WTC11 (cell line): ENCODE data around the gene PPP4C. TPM values are rescaled to one million over a fixed set of nuclear protein-coding genes. Genes with fewer than 3 reads are reported as not detected.

Source experiments
- CREM ChIP-seq: sonication (generic); formaldehyde crosslinking; IDR thresholded peaks from 2 replicates; pipeline ENCODE4 v1.8.1; 2022; ENCODE audit warnings: mild to moderate bottlenecking, missing genetic modification reagents, moderate library complexity
- FOXJ3 ChIP-seq: sonication (generic); formaldehyde crosslinking; IDR thresholded peaks from 2 replicates; pipeline ENCODE4 v1.9.0; 2021; ENCODE audit warnings: missing genetic modification reagents, mild to moderate bottlenecking, borderline replicate concordance
- FOXK1 ChIP-seq: sonication (generic); formaldehyde crosslinking; IDR thresholded peaks from 2 replicates; pipeline ENCODE4 v1.8.0; 2022; ENCODE audit warnings: mild to moderate bottlenecking, moderate library complexity, missing genetic modification reagents
- FOXP1 ChIP-seq: sonication (generic); formaldehyde crosslinking; IDR thresholded peaks from 2 replicates; pipeline ENCODE4 v1.8.0; 2022; ENCODE audit warnings: missing genetic modification reagents, mild to moderate bottlenecking, moderate library complexity, borderline replicate concordance
- FOXP4 ChIP-seq: sonication (generic); formaldehyde crosslinking; IDR thresholded peaks from 2 replicates; pipeline ENCODE4 v1.8.0; 2022; ENCODE audit warnings: mild to moderate bottlenecking, missing genetic modification reagents
- HMGA2 ChIP-seq: fragments of 250-450 bp; sonication (Bioruptor Pico); IDR thresholded peaks from 2 replicates; pipeline ENCODE4 v1.4.0; 2021; ENCODE audit warnings: mild to moderate bottlenecking, moderate library complexity
- IRF1 ChIP-seq: sonication (generic); formaldehyde crosslinking; IDR thresholded peaks from 2 replicates; pipeline ENCODE4 v1.8.0; 2023; ENCODE audit warnings: missing genetic modification reagents
- MAX ChIP-seq: sonication (generic); formaldehyde crosslinking; IDR thresholded peaks from 2 replicates; pipeline ENCODE4 v1.8.0; 2022; ENCODE audit warnings: mild to moderate bottlenecking, missing genetic modification reagents
- MLX ChIP-seq: sonication (generic); formaldehyde crosslinking; IDR thresholded peaks from 2 replicates; pipeline ENCODE4 v1.8.1; 2023; ENCODE audit warnings: mild to moderate bottlenecking, missing genetic modification reagents, moderate library complexity
- NFATC4 ChIP-seq: fragments of 250-450 bp; sonication (Bioruptor Pico); IDR thresholded peaks from 2 replicates; pipeline ENCODE4 v1.9.0; 2021; ENCODE audit warnings: mild to moderate bottlenecking
- NFYB ChIP-seq: sonication (generic); formaldehyde crosslinking; conservative IDR thresholded peaks from 2 replicates; pipeline ENCODE4 v1.8.0; 2022; ENCODE audit warnings: low read depth, missing genetic modification reagents
- SMAD3 ChIP-seq: sonication (generic); formaldehyde crosslinking; IDR thresholded peaks from 2 replicates; pipeline ENCODE4 v1.8.0; 2022; ENCODE audit warnings: missing genetic modification reagents, mild to moderate bottlenecking, borderline replicate concordance
- SMAD4 ChIP-seq: sonication (generic); formaldehyde crosslinking; IDR thresholded peaks from 2 replicates; pipeline ENCODE4 v1.8.0; 2022; ENCODE audit warnings: mild to moderate bottlenecking, missing genetic modification reagents
- SOX15 ChIP-seq: fragments of 250-450 bp; sonication (Bioruptor Pico); IDR thresholded peaks from 2 replicates; pipeline ENCODE4 v1.9.0; 2021; ENCODE audit warnings: mild to moderate bottlenecking
- TEAD4 ChIP-seq: sonication (generic); formaldehyde crosslinking; IDR thresholded peaks from 2 replicates; pipeline ENCODE4 v1.8.0; 2022; ENCODE audit warnings: mild to moderate bottlenecking, missing genetic modification reagents
- TP53 ChIP-seq: sonication (generic); formaldehyde crosslinking; IDR thresholded peaks from 2 replicates; pipeline ENCODE4 v1.8.1; 2023; ENCODE audit warnings: mild to moderate bottlenecking, missing genetic modification reagents
- ZBTB21 ChIP-seq: sonication (generic); formaldehyde crosslinking; IDR thresholded peaks from 2 replicates; pipeline ENCODE4 v1.8.1; 2023; ENCODE audit warnings: mild to moderate bottlenecking, missing genetic modification reagents, borderline replicate concordance
- ZNF121 ChIP-seq: sonication (generic); formaldehyde crosslinking; IDR thresholded peaks from 2 replicates; pipeline ENCODE4 v1.8.0; 2023; ENCODE audit warnings: missing genetic modification reagents
- ZNF423 ChIP-seq: fragments of 250-450 bp; sonication (Bioruptor Pico); IDR thresholded peaks from 2 replicates; pipeline ENCODE4 v2.1.2; 2022; ENCODE audit warnings: mild to moderate bottlenecking, moderate library complexity
- ZNF671 ChIP-seq: fragments of 250-450 bp; sonication (Bioruptor Pico); IDR thresholded peaks from 2 replicates; pipeline ENCODE4 v1.8.0; 2021; ENCODE audit warnings: mild to moderate bottlenecking
- total RNA-seq: library from RNA; stranded (reverse); gene quantifications from 3 replicates; pipeline ENCODE4 v1.2.3, GENCODE V29; 2021
- TF ChIP-seq, protein P1 (sequence below): sonication (generic); formaldehyde crosslinking; IDR thresholded peaks from 2 replicates; pipeline ENCODE4 v1.8.0; 2023; ENCODE audit warnings: missing genetic modification reagents, mild to moderate bottlenecking, borderline replicate concordance
- TF ChIP-seq, protein P2 (sequence below): sonication (generic); formaldehyde crosslinking; IDR thresholded peaks from 2 replicates; pipeline ENCODE4 v1.8.1; 2023; ENCODE audit warnings: mild to moderate bottlenecking, missing genetic modification reagents, borderline replicate concordance
- TF ChIP-seq, protein P3 (sequence below): sonication (generic); formaldehyde crosslinking; IDR thresholded peaks from 2 replicates; pipeline ENCODE4 v1.8.1; 2022; ENCODE audit warnings: mild to moderate bottlenecking, missing genetic modification reagents, moderate library complexity, borderline replicate concordance
- TF ChIP-seq, protein P4 (sequence below): sonication (generic); formaldehyde crosslinking; IDR thresholded peaks from 2 replicates; pipeline ENCODE4 v1.8.1; 2023; ENCODE audit warnings: mild to moderate bottlenecking, missing genetic modification reagents

PPP4C gene
- total RNA-seq, 1 experiment from 2014 or later = 164 TPM

GRCh38 chr16:30112197-30113030, 36.6 kb downstream of the PPP4C start (continued):
- TF ChIP-seq, protein P1, sequence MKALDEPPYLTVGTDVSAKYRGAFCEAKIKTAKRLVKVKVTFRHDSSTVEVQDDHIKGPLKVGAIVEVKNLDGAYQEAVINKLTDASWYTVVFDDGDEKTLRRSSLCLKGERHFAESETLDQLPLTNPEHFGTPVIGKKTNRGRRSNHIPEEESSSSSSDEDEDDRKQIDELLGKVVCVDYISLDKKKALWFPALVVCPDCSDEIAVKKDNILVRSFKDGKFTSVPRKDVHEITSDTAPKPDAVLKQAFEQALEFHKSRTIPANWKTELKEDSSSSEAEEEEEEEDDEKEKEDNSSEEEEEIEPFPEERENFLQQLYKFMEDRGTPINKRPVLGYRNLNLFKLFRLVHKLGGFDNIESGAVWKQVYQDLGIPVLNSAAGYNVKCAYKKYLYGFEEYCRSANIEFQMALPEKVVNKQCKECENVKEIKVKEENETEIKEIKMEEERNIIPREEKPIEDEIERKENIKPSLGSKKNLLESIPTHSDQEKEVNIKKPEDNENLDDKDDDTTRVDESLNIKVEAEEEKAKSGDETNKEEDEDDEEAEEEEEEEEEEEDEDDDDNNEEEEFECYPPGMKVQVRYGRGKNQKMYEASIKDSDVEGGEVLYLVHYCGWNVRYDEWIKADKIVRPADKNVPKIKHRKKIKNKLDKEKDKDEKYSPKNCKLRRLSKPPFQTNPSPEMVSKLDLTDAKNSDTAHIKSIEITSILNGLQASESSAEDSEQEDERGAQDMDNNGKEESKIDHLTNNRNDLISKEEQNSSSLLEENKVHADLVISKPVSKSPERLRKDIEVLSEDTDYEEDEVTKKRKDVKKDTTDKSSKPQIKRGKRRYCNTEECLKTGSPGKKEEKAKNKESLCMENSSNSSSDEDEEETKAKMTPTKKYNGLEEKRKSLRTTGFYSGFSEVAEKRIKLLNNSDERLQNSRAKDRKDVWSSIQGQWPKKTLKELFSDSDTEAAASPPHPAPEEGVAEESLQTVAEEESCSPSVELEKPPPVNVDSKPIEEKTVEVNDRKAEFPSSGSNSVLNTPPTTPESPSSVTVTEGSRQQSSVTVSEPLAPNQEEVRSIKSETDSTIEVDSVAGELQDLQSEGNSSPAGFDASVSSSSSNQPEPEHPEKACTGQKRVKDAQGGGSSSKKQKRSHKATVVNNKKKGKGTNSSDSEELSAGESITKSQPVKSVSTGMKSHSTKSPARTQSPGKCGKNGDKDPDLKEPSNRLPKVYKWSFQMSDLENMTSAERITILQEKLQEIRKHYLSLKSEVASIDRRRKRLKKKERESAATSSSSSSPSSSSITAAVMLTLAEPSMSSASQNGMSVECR (CRISPR knock-in tag) = no peak
- TF ChIP-seq ZBTB21 (CRISPR knock-in tag) = no peak
- TF ChIP-seq NFYB (CRISPR knock-in tag) = no peak
- no peak for TF ChIP-seq NFATC4 (CRISPR knock-in tag)
- TF ChIP-seq ZNF121 = no peak
- 0 out of 2 replicates have a peak, but pooled peaks have one; percentile 20 for TF ChIP-seq FOXP1 (CRISPR knock-in tag)
- TF ChIP-seq FOXP4 (CRISPR knock-in tag) = no peak
- no peak for TF ChIP-seq SMAD3 (CRISPR knock-in tag)
- no peak for TF ChIP-seq HMGA2 (CRISPR knock-in tag)
- TF ChIP-seq, protein P2, sequence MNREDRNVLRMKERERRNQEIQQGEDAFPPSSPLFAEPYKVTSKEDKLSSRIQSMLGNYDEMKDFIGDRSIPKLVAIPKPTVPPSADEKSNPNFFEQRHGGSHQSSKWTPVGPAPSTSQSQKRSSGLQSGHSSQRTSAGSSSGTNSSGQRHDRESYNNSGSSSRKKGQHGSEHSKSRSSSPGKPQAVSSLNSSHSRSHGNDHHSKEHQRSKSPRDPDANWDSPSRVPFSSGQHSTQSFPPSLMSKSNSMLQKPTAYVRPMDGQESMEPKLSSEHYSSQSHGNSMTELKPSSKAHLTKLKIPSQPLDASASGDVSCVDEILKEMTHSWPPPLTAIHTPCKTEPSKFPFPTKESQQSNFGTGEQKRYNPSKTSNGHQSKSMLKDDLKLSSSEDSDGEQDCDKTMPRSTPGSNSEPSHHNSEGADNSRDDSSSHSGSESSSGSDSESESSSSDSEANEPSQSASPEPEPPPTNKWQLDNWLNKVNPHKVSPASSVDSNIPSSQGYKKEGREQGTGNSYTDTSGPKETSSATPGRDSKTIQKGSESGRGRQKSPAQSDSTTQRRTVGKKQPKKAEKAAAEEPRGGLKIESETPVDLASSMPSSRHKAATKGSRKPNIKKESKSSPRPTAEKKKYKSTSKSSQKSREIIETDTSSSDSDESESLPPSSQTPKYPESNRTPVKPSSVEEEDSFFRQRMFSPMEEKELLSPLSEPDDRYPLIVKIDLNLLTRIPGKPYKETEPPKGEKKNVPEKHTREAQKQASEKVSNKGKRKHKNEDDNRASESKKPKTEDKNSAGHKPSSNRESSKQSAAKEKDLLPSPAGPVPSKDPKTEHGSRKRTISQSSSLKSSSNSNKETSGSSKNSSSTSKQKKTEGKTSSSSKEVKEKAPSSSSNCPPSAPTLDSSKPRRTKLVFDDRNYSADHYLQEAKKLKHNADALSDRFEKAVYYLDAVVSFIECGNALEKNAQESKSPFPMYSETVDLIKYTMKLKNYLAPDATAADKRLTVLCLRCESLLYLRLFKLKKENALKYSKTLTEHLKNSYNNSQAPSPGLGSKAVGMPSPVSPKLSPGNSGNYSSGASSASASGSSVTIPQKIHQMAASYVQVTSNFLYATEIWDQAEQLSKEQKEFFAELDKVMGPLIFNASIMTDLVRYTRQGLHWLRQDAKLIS (CRISPR knock-in tag) = no peak
- no peak for TF ChIP-seq IRF1 (CRISPR knock-in tag)
- no peak for TF ChIP-seq FOXK1 (CRISPR knock-in tag)
- TF ChIP-seq MLX (CRISPR knock-in tag) = no peak
- no peak for TF ChIP-seq CREM (CRISPR knock-in tag)
- TF ChIP-seq SMAD4 (CRISPR knock-in tag) = no peak
- no peak for TF ChIP-seq SOX15 (CRISPR knock-in tag)
- TF ChIP-seq ZNF423 (CRISPR knock-in tag) = no peak
- TF ChIP-seq TEAD4 (CRISPR knock-in tag) = no peak
- TF ChIP-seq, protein P3, sequence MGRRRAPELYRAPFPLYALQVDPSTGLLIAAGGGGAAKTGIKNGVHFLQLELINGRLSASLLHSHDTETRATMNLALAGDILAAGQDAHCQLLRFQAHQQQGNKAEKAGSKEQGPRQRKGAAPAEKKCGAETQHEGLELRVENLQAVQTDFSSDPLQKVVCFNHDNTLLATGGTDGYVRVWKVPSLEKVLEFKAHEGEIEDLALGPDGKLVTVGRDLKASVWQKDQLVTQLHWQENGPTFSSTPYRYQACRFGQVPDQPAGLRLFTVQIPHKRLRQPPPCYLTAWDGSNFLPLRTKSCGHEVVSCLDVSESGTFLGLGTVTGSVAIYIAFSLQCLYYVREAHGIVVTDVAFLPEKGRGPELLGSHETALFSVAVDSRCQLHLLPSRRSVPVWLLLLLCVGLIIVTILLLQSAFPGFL (CRISPR knock-in tag) = no peak
- no peak for TF ChIP-seq ZNF671 (CRISPR knock-in tag)
- TF ChIP-seq, protein P4, sequence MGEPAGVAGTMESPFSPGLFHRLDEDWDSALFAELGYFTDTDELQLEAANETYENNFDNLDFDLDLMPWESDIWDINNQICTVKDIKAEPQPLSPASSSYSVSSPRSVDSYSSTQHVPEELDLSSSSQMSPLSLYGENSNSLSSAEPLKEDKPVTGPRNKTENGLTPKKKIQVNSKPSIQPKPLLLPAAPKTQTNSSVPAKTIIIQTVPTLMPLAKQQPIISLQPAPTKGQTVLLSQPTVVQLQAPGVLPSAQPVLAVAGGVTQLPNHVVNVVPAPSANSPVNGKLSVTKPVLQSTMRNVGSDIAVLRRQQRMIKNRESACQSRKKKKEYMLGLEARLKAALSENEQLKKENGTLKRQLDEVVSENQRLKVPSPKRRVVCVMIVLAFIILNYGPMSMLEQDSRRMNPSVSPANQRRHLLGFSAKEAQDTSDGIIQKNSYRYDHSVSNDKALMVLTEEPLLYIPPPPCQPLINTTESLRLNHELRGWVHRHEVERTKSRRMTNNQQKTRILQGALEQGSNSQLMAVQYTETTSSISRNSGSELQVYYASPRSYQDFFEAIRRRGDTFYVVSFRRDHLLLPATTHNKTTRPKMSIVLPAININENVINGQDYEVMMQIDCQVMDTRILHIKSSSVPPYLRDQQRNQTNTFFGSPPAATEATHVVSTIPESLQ (CRISPR knock-in tag) = no peak
- no peak for TF ChIP-seq FOXJ3 (CRISPR knock-in tag)
- no peak for TF ChIP-seq TP53 (CRISPR knock-in tag)
- TF ChIP-seq MAX = no peak
